Rectal smooth muscle tissue (tissue), 1 donor: ENCODE results near the gene SOCS2.
A peak's percentile ranks its signal among the peaks of the same experiment; 100 is the strongest.

Experiments
- H3K27ac ChIP-seq: one replicate; pipeline ENCODE4 v1.7.0; 2013; ENCODE audit warnings: low read depth, low read length, inconsistent platforms
- H3K27me3 ChIP-seq: one replicate; pipeline ENCODE4 v1.7.0; 2013; ENCODE audit warnings: low read length; ENCODE audit not compliant: control insufficient read depth, insufficient read depth
- H3K36me3 ChIP-seq: one replicate; pipeline ENCODE4 v1.7.0; 2013; ENCODE audit warnings: low read length; ENCODE audit not compliant: control insufficient read depth, insufficient read depth
- H3K4me1 ChIP-seq: one replicate; pipeline ENCODE4 v1.7.0; 2013; ENCODE audit warnings: low read length; ENCODE audit not compliant: control insufficient read depth, insufficient read depth
- H3K4me3 ChIP-seq: one replicate; pipeline ENCODE4 v1.7.0; 2013; ENCODE audit warnings: low read length
- H3K9ac ChIP-seq: one replicate; pipeline ENCODE4 v1.7.0; 2013; ENCODE audit warnings: low read length

Gene SOCS2, protein sequence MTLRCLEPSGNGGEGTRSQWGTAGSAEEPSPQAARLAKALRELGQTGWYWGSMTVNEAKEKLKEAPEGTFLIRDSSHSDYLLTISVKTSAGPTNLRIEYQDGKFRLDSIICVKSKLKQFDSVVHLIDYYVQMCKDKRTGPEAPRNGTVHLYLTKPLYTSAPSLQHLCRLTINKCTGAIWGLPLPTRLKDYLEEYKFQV

DNA sequence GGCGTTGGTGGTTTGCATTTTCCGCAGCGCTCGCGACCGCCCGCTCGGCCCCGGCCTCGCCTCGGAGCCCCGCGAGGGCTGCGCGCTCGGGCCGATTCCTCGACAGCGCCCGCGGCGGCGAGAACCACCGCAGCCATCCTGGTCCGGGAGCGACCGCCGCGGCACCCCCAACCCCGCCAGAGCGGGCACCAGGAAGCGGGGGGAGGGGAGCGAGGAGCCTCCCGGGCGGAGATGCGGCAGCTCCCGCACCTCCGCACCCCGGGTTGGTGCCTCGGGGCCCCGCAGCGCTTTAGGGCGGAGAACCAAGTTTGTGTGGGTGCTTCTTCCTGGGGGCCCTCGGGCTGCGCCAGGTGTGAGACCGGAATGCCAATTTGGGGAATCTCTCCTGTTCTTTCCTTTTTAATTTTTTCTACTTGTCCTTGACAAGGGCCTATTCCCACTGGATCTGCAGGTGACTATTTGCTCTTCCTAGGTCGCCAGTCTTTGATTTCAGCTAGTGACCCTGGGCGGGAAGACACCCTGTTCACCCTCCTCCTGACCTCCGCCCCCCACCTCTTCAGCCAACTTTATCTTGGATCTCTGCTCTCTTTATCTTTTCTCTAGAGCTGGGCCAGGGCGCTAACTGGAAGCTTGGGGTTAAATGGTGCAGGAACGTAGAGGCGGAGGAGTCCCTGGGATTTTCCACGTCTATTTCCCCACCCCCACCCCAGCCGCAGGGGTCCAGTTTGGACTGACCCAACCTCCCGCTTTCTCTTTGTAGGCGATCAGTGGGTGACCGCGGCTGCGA is at the start of gene SOCS2:
TSS of gene SOCS2 (plus strand) at position 751 of the 787 bp plus-strand sequence. CDS start 223 bp downstream, outside the sequence.
- Histone ChIP-seq H3K4me1 (no peaks in the 10 kb centered on the region), H3K4me3 (peak within 1 kb of the TSS; percentile 85), H3K27ac (peak within 1 kb of the TSS; percentile 95), H3K27me3 (no peaks in the 10 kb centered on the region), H3K9ac (peak within 1 kb of the TSS; percentile 70), H3K36me3 (no peaks in the 10 kb centered on the region)

DNA sequence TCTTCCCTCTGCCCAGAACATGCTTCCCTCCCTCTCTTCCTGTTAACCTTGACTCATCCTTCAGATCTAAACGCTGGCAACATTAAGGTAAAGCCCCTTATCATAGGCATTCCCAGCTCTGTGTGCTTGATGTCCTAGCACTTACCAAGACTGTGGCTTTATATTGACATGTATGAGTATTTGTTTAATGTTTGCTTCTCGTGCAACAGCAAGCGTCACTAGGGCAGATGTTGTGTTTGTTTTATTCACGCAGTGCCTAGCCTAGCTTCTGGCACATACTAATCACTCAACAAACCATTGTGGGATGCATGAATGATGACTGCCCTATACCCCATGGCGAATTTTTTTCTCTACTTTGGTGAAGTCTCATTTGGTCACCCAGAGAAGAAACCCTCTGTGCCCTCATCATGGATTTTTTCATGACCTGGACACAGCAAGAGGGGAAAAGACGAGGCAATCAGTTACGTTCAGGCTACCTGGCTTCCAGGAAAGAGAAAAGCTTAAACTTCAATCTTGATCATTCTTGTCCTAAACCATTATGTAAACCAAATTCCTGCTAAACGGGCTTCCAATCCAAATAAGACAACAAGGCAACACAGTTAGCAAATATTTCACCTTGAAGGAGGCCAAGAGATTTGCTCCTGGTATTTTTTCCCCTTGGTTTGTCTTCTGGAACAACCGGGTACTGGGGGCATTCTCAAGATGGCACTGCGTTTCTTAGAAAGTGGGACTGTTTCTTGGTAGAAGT is 47.9 kb upstream of the SOCS2 start:
- Histone ChIP-seq H3K36me3 (no peaks in the 10 kb centered on the region), H3K4me1 (no peaks in the 10 kb centered on the region), H3K27me3 (no peaks in the 10 kb centered on the region), H3K9ac (no peak overlapping the region), H3K4me3 (no peak overlapping the region), H3K27ac (no peak overlapping the region)

DNA sequence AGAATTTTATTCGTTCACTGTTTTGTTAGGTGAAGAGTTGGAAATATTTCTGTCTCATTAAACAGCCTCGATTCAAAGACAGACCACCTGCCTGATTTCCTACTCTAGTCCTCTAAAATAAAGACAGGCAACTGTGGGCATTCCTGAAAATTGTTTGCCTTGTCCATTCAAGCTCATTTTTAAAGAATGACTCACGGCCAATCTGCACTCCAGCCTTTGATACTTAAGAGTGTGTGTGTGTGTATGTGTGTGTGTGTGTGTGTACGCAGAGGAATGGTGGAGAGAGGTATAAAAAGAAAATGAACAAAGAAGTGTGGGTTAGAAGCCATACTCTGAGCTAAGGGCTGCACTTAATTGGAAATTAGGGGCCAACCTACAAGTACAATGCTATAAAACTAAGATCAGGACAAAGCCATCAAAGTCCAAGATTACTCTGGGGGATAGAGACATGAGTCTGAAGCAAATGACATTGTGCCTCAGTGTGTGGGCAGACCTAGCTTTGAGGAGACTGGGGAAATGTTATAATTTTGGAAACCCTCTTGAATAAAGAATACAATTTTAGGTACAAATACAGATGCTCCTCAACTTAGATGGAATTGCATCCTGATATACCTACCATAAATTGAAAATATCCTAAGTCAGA is 45.6 kb upstream of the SOCS2 start:
- Histone ChIP-seq H3K36me3 (no peaks in the 10 kb centered on the region), H3K9ac (no peak overlapping the region), H3K4me3 (no peak overlapping the region), H3K4me1 (no peaks in the 10 kb centered on the region), H3K27ac (no peak overlapping the region), H3K27me3 (no peaks in the 10 kb centered on the region)

DNA sequence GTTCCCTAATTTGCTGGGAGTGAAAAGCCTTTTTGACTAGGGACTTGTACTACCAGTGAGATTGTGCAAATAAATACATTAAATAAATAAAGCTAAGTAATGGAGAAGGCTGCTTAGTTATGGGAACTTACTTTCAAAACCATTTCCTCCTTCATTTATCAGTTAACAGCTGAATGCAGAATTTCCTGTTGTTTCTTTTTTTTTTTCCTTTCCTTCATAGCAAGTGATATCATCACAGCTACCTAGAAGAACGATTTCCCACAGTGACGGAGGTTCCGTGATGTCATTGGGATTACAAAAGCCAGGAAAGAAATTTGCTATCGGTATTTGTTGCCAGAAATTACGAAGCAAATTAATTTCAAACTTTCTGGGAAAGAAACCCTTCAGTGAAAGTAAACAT is 42.1 kb upstream of the SOCS2 start:
- Histone ChIP-seq H3K27ac (no peak overlapping the region), H3K4me3 (no peak overlapping the region), H3K27me3 (no peaks in the 10 kb centered on the region), H3K9ac (no peak overlapping the region), H3K36me3 (no peaks in the 10 kb centered on the region), H3K4me1 (no peaks in the 10 kb centered on the region)

DNA sequence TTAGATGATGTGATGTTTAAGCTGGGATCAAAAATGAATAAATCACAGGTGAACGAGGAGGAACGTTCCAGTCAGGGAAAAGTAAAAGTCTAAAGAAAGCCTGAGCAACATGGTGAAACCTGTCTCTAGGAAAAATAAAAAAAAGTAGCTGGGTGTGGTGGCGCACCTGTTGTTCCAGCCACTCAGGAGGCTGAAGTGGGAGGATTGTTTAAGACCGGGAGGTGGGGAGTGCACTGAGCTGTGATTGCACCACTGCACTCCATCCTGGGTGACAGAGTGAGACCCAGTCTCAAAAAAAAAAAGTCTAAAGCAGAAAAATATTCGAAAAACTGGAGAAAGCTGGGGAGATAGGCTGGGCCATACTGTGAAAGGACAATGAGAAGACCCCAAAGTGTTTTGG is 39.2 kb upstream of the SOCS2 start:
- H3K9ac ChIP-seq, result no peak overlapping the region
- H3K27me3 ChIP-seq, result no peaks in the 10 kb centered on the region
- no peak overlapping the region for H3K27ac ChIP-seq
- no peak overlapping the region for H3K4me3 ChIP-seq
- no peaks in the 10 kb centered on the region for H3K4me1 ChIP-seq
- H3K36me3 ChIP-seq, result no peaks in the 10 kb centered on the region

DNA sequence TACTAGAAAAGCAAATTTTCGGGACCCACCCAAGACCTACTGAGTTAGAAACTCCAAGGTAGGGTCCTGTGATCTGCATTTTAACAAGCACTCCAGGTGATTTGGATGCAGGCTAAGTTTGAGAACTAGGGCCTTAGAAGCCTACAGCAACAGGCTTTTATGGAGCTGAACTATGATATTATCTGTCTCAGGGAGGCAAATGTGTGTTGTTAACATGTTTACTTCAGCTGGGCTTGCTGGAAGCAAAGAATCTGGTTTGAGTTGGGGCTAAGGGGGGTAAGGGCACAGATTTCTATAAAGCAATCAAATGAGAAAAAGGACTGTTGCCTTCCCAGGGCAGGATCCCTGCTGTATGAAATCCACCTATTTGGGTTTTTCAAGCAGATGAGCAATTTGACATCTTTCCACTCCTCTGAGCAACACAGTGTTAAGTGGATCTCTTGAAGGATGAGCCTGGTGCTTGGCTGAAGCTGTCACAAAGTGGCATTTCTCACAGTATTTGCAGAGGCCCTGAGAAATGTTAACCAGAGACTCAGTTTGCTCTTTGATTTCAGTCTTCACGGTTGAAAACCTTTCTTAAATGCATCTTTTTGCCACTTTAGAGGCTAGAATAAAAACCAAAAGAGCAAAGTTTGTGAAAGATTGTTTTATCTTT is 36.2 kb upstream of the SOCS2 start:
- H3K36me3 ChIP-seq, result no peaks in the 10 kb centered on the region
- no peak overlapping the region for H3K27ac ChIP-seq
- H3K4me1 ChIP-seq, result no peaks in the 10 kb centered on the region
- no peak overlapping the region for H3K9ac ChIP-seq
- no peaks in the 10 kb centered on the region for H3K27me3 ChIP-seq
- no peak overlapping the region for H3K4me3 ChIP-seq

DNA sequence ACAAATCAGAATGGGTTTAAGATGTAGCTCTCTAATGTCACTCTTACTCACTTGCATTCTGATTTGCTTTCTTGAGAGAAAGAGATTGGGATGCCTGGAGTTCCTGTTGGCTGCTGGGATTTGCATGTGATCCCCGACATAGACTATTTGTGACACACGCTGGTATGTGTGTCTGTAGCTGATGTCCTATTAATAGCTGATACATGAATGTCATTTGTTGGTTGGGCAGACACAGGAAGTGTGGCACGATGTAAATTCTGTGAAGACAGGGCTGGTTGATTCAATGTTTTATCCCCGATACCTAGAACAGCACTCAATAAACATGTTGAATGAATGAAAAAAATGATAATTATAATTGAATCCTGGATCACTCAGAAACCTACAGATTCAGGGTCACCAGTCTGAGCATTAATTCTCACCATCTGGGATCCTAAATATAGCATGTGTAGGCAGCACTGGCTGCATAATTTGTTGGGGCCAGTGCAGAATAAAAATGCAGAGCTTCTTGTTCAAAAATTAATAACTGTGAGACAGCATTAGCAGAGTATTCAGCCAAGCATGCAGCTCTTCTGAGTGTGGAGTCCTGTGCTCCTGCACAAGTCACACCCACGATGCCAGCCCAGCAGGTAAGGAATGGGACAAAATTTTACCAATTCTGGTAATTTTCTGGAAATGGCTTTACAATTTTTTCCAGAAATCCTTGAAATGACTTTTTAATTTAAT is 35.5 kb upstream of the SOCS2 start:
- no peak overlapping the region for H3K27ac ChIP-seq

DNA sequence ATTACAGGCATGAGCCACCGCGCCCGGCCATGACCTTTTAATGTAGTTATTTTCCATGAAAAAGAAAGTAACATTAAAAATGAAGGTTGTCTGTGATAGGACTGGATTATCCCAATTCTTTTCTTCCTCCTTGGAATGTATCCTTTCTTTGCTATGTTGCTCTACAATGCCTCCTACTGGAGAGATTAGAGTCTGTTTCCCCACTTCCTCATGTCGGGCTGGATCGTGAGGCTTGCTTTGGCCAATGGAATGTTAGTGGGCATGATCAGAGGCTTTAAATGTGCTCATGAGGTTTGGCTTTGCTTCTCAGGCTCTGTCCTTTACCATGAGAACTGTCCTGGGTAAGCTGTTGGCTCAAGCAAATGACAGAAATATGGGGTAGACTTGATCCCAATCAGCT is 34.7 kb upstream of the SOCS2 start:
- Histone ChIP-seq H3K4me1 (no peaks in the 10 kb centered on the region), H3K4me3 (no peak overlapping the region), H3K36me3 (no peaks in the 10 kb centered on the region), H3K9ac (no peak overlapping the region), H3K27ac (no peak overlapping the region), H3K27me3 (no peaks in the 10 kb centered on the region)

More for the DNA sequence above, 35.5 kb upstream of the SOCS2 start:
- Histone ChIP-seq H3K4me3 (no peak overlapping the region), H3K9ac (no peak overlapping the region), H3K36me3 (no peaks in the 10 kb centered on the region), H3K27me3 (no peaks in the 10 kb centered on the region), H3K4me1 (no peaks in the 10 kb centered on the region)

DNA sequence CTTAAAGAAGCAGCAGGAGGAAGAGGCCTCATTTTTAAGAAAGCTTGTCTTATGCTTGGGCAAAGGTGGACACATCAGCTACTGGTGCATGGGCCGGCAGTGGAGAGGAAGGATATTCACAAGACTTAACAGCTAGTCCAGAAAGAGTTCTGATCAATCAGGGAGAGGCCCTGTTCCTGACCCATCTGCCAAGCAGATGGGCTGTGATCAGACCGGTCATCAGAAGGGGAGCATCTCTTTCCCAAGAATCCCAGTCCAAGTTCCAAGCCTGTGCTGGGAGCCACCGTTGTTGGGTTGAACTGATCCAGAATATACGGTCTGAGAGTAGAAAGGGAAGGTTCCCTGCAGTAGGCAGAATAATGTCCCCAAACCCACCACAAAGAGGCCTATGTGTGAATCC is 32.7 kb upstream of the SOCS2 start:
- H3K36me3 ChIP-seq, result no peaks in the 10 kb centered on the region
- no peak overlapping the region for H3K9ac ChIP-seq
- no peak overlapping the region for H3K27ac ChIP-seq
- no peaks in the 10 kb centered on the region for H3K27me3 ChIP-seq
- no peaks in the 10 kb centered on the region for H3K4me1 ChIP-seq
- H3K4me3 ChIP-seq, result no peak overlapping the region

DNA sequence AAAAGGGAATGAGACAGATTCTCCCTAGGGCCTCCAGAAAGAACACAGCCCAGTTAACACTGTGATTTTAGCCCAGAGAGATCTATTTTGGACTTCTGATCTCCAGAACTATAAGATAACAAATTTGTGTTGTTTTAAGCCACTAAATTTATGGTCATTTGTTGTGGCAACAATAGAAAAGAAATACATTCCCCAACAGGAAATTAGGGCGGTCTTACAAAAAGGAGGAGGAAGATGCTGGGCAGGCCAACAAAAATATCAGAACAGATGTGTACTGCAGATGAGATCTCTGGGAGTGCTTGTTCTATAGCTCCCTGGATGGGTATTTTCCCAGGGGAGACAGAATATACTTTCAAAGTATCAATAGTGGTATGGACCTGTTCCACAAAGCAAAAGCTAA is 32.0 kb upstream of the SOCS2 start:
- H3K4me3 ChIP-seq, result no peak overlapping the region
- H3K9ac ChIP-seq, result no peak overlapping the region
- H3K4me1 ChIP-seq, result no peaks in the 10 kb centered on the region
- H3K27me3 ChIP-seq, result no peaks in the 10 kb centered on the region
- peaks cover 3% of the 10 kb centered on the region for H3K36me3 ChIP-seq
- no peak overlapping the region for H3K27ac ChIP-seq

DNA sequence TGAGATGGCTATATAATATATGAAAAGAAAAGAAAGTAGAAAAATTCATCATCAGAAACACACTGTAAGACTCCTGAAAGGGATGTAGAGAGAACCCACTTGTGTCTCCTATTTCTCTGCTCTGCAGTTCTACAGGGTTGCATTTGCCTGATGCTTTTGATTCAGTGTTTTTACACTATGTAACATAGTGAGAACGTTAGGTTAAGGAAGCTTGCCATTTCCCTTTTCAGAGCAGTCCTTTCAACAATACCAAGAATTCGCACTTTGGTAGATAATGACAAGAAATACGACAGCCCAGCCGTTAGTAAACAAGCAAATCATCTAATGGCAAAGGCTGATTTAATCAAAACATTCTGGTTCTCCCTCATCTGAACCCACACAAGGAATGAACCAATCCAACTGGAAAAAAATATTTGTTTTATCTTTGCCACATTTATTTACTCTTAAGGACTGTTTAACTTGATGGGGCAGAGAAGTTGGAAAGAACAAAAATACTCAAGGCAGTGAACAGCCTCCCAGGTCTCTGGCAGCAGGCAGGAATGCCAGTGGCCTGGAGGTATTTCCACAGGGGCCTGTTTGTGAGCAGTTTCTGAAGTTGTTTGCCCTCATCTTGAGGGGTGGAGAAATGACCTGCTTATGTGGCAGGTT is 30.8 kb upstream of the SOCS2 start:
- Histone ChIP-seq H3K36me3 (peaks cover 3% of the 10 kb centered on the region), H3K4me3 (no peak overlapping the region), H3K4me1 (no peaks in the 10 kb centered on the region), H3K27me3 (no peaks in the 10 kb centered on the region), H3K9ac (no peak overlapping the region), H3K27ac (no peak overlapping the region)
